Ishikawa (cell line): ENCODE data around the gene KLF18.

Experiments
- CEBPB ChIP-seq: IDR thresholded peaks from 2 replicates; pipeline ENCODE4 v1.6.1; 2012
- CREB1 ChIP-seq: IDR thresholded peaks from 2 replicates; pipeline ENCODE4 v1.6.1; 2012; ENCODE audit warnings: low read depth
- EGR1 ChIP-seq: IDR thresholded peaks from 2 replicates; pipeline ENCODE4 v1.6.1; 2012
- EP300 ChIP-seq: IDR thresholded peaks from 2 replicates; pipeline ENCODE4 v1.6.1; 2012; ENCODE audit warnings: borderline replicate concordance
- FOXM1 ChIP-seq: IDR thresholded peaks from 2 replicates; pipeline ENCODE4 v1.6.1; 2012; ENCODE audit warnings: low read depth, borderline replicate concordance
- MAX ChIP-seq: IDR thresholded peaks from 2 replicates; pipeline ENCODE4 v1.6.1; 2012
- NFIC ChIP-seq: IDR thresholded peaks from 2 replicates; pipeline ENCODE4 v1.6.1; 2012
- RAD21 ChIP-seq: IDR thresholded peaks from 2 replicates; pipeline ENCODE4 v1.6.1; 2012; ENCODE audit warnings: low read depth
- REST ChIP-seq: IDR thresholded peaks from 2 replicates; pipeline ENCODE4 v1.6.1; 2012; ENCODE audit warnings: low read depth, mild to moderate bottlenecking
- TAF1 ChIP-seq: IDR thresholded peaks from 2 replicates; pipeline ENCODE4 v1.6.1; 2012; ENCODE audit warnings: low read depth, mild to moderate bottlenecking
- TCF12 ChIP-seq: IDR thresholded peaks from 2 replicates; pipeline ENCODE4 v1.6.1; 2012; ENCODE audit warnings: low read depth
- TEAD4 ChIP-seq: IDR thresholded peaks from 2 replicates; pipeline ENCODE4 v1.6.1; 2012
- USF1 ChIP-seq: IDR thresholded peaks from 2 replicates; pipeline ENCODE4 v1.6.1; 2012
- YY1 ChIP-seq: IDR thresholded peaks from 2 replicates; pipeline ENCODE4 v1.6.1; 2012; ENCODE audit warnings: low read depth
- ZBTB7A ChIP-seq: IDR thresholded peaks from 2 replicates; pipeline ENCODE4 v1.6.1; 2012; ENCODE audit warnings: low read depth

The KLF18 gene

GRCh38 chr1:44120398-44120949 lies 21.0 kb downstream of the KLF18 start:
- TF ChIP-seq YY1 (no peak), CREB1 (no peak), TEAD4 (no peak), FOXM1 (no peak), USF1 (no peak), REST (no peak), RAD21 (no peak), MAX (no peak), EGR1 (no peak), NFIC (no peak), ZBTB7A (no peak), TCF12 (no peak), EP300 (no peak), TAF1 (no peak), CEBPB (no peak)

- TF ChIP-seq TAF1 (no peak), REST (no peak), TEAD4 (no peak), TCF12 (no peak), CEBPB (no peak), ZBTB7A (no peak), FOXM1 (no peak), CREB1 (no peak), EGR1 (no peak), NFIC (no peak), MAX (no peak), USF1 (no peak), RAD21 (no peak), EP300 (no peak), YY1 (no peak)
Measured at GRCh38 chr1:44119525-44119924, 21.9 kb downstream of the KLF18 start.

GRCh38 chr1:44118682-44119081 lies 22.7 kb downstream of the KLF18 start, which contains the start of gene KLF17:
Gene KLF17, plus strand, starts transcription at chr1:44118821. Its CDS starts 87 bp downstream, at chr1:44118908.
- TF ChIP-seq ZBTB7A (no peak), CREB1 (no peak)

GRCh38 chr1:44114098-44114497 lies 27.3 kb downstream of the KLF18 start:
- TF ChIP-seq EP300, result no peak
- no peak for TF ChIP-seq NFIC
- TF ChIP-seq RAD21, result no peak
- TF ChIP-seq EGR1, result no peak
- no peak for TF ChIP-seq FOXM1
- TF ChIP-seq TEAD4, result no peak
- TF ChIP-seq MAX, result no peak
- no peak for TF ChIP-seq ZBTB7A
- TF ChIP-seq TAF1, result no peak
- no peak for TF ChIP-seq CREB1
- TF ChIP-seq CEBPB, result no peak
- TF ChIP-seq TCF12, result no peak
- TF ChIP-seq YY1, result no peak
- TF ChIP-seq REST, result no peak
- no peak for TF ChIP-seq USF1
